GM21526 (cell line): ENCODE data around the gene SLC26A1.

Experiments
- ATAC-seq: cut with Tn5 transposase; IDR thresholded peaks from one replicate; pipeline ENCODE4 v1.9.1; 2021; ENCODE audit warnings: moderate library complexity; ENCODE audit not compliant: unreplicated experiment, low FRiP score

SLC26A1 gene

DNA sequence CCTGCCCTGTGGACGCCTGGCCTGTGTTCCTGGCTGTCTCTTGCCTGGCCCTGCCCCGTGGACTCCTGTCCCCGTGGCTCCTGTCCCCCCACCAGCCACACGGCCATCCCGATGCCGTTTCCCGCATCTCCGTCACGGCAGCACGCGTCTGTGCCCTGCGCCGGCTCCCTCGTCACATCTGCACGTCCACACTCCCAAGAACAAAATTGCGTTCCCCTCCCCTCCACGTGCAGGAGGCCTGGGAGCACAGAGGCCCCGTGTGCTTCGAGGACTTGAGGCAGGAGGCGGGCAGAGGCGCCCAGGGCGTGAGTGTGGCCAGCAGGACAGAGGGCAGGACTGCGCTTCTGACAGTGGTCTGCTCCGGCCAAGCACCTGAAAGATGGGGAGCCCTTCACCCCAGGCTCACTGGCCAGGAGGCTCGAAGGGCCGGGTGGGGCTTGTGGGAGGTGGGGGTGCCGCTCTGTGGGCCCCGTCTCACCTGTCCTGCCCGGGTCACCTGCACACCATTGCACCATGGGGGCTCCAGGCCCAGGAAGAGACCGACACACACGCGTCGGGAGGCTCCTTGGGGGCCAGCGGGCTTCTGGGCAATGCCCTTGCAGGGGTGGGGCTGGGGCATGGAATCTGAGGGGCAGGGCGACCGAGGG is 35.5 kb upstream of the SLC26A1 start:
- no peak for ATAC-seq

DNA sequence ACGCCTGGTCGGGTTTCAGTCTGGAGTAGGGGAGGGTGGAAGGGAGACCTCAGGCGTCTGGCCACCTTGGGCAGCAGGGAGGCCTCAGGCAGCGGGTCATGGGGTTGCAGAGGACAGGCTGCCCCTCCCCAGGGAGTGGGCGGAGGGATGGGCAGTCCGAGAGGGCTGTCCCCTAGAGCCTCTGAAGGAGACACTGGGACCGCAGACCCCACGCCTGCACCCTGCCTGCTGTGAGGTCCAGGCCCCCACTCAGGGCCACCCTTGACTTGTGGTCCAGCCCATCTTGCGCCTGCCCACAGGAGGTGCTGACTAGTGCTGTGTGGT is 34.7 kb upstream of the SLC26A1 start:
- ATAC-seq = no peak

DNA sequence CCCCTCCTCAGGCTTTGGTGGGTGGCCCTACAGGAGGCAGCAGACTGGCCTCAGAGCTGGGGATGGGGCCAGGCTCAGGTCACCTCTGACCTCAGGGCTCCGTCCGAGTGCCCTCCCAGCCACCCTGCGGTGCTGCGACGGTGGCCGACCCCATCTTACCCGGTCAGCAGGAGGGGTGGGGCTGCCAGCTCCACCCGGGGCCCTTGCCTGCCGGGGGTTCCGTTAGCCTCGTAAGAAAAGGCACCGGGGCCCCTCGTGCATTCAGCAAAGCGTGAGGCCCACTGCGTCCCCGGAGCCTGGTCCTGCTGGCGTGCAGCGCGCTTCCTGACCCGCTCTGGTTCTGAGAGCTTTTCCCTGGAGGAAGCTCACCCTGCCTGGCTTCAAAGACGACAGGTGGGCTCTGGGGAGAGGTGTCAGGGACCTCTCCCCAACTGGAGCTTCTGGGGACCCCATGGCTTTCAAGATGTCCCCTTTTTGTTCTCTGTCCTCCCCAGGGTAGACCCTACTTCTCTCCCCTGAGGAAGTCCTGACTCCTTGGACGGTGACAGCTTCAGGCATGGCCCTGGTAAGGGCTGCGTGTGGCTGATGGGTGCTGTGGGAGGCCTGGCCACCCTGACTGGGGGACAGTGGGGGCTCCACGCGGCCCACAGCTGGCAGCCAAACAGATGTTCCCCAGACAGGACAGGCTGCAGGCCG is 34.2 kb upstream of the SLC26A1 start:
- ATAC-seq = no peak

DNA sequence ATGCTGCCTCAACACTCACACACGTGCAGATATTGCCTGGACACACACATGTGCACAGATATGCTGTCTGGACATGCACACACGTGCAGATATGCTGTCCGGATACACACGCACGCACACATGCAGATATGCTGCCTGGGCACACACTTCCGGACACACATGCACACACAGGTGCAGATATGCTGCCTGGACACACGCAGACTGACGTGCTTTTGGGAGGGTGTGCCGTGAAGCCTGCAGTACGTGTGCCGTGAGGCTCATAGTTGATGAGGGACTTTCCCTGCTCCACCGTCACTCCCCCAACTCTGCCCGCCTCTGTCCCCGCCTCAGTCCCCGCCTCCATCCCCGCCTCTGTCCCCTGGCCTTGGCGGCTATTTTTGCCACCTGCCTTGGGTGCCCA is 32.9 kb upstream of the SLC26A1 start:
- ATAC-seq = peak; percentile 53

DNA sequence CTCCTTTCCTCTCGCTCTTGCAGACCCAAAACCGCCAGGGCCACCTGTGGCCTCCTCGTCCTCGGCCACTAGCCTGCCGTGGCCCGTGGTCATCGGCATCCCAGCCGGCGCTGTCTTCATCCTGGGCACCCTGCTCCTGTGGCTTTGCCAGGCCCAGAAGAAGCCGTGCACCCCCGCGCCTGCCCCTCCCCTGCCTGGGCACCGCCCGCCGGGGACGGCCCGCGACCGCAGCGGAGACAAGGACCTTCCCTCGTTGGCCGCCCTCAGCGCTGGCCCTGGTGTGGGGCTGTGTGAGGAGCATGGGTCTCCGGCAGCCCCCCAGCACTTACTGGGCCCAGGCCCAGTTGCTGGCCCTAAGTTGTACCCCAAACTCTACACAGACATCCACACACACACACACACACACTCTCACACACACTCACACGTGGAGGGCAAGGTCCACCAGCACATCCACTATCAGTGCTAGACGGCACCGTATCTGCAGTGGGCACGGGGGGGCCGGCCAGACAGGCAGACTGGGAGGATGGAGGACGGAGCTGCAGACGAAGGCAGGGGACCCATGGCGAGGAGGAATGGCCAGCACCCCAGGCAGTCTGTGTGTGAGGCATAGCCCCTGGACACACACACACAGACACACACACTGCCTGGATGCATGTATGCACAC is 31.8 kb upstream of the SLC26A1 start:
- no peak for ATAC-seq

DNA sequence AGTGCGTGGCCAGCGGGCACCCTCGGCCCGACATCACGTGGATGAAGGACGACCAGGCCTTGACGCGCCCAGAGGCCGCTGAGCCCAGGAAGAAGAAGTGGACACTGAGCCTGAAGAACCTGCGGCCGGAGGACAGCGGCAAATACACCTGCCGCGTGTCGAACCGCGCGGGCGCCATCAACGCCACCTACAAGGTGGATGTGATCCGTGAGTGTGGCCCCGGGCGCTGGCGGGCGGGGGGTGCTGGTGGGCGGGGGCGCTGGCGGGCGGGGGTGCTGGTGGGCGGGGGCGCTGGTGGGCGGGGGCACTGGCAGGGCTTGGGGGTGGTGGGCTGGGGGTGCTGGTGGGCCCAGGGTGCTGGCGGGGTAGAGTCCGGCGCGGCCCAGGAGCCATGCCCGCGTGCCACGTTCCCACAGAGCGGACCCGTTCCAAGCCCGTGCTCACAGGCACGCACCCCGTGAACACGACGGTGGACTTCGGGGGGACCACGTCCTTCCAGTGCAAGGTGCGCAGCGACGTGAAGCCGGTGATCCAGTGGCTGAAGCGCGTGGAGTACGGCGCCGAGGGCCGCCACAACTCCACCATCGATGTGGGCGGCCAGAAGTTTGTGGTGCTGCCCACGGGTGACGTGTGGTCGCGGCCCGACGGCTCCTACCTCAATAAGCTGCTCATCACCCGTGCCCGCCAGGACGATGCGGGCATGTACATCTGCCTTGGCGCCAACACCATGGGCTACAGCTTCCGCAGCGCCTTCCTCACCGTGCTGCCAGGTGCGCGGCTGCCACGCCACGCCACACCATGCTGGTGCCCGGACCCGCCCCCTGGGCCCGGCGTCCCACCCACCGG is 30.9 kb upstream of the SLC26A1 start:
- no peak for ATAC-seq

DNA sequence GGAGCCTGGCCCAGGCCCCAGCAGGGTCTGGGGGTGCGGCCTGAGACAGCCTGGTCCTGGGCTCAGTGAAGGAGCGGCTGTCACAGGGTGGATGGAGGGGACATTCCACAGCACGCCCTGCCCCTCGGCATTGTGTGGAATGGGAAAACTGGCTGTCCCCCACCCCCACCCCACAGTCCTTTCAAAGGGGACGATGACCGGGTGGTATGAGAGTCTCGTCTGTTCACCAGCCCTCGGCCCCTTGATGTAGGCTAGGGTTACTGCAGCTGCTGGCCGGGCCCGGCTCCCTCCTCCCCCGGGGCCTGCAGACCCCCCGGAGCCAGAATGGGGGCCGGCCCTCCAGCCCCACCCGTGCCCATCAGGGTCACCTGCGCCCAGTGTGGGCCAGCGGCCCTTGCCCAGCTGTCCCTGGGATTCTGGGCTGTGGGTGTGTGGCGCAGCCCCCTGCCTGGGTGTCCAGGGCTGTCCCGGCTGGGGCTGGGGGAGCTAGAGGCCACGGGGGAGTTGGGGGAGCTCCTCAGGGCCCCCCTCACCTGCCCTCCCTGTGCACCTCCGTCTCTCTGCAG is 30.0 kb upstream of the SLC26A1 start:
- no peak for ATAC-seq

DNA sequence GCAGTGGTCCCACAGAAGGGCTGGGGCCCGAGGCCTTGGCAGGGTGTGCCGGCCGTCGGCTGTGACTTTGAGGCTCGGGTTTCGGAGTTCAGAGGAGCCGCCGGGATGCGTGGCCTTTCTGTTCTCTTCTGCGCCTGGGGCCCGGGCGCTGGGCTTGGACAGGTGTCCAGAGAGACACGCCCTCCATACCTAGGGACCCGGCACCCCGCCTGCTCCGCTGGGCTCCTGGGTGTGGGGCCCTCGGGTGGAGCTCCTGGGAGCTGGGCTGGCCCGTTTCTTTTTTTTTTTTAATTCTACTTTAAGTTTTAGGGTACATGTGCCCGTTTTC is 29.5 kb upstream of the SLC26A1 start:
- no peak for ATAC-seq

DNA sequence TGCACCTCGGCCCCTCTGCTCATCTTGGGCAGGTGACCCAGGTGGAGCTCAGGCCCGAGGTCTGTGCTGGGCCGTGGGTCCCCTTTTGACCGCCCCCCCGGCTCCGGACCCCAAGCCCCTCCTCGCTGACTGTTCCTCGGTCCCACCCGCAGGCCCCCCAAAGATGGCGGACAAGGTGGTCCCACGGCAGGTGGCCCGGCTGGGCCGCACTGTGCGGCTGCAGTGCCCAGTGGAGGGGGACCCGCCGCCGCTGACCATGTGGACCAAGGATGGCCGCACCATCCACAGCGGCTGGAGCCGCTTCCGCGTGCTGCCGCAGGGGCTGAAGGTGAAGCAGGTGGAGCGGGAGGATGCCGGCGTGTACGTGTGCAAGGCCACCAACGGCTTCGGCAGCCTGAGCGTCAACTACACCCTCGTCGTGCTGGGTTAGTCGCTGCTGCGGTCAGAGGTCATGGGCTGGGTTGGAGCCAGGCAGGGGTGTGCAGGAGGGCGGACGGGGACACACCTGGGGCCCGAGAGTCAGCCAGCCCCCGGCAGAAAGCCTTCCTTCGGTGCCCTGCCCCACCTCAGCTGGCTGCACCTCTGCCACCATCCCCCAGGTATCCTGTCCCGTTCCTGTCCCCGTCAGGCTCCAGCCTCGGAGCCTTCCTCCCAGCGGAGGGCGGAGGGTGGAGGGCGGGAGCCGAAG is 29.0 kb upstream of the SLC26A1 start:
- ATAC-seq = no peak

DNA sequence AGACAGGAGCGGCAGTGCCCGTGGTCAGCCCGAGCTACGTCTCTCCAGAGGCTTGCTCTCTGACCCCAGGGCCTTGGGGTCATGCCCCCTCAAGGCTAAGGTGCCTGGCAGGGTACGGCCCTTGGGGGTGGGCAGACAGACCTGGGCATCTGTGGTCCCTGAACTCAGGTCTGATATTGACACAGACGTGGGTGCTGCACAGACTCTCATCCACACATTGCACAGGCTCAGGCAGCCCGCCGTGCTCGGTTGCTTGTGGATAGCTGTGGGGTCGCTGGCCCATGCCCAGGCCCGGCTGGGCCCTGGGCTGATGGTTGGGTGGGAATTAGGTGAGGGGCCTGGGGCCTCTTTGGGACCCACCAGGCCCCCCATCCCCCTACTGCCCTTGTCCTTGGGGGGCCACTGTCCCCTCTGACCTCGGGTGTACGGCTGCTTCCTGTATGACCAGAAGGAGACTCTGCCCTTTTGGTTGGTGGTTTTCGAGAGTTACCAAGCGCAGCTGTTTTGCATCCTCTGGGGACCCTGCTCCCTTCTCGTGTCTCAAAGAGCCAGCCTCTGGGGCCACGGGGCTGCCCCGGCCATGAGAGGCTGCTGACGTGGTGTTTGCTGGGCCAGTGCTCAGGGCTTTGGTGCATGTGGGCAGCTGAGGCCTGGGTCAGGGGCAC is 28.3 kb upstream of the SLC26A1 start:
- peak; percentile 37 for ATAC-seq

DNA sequence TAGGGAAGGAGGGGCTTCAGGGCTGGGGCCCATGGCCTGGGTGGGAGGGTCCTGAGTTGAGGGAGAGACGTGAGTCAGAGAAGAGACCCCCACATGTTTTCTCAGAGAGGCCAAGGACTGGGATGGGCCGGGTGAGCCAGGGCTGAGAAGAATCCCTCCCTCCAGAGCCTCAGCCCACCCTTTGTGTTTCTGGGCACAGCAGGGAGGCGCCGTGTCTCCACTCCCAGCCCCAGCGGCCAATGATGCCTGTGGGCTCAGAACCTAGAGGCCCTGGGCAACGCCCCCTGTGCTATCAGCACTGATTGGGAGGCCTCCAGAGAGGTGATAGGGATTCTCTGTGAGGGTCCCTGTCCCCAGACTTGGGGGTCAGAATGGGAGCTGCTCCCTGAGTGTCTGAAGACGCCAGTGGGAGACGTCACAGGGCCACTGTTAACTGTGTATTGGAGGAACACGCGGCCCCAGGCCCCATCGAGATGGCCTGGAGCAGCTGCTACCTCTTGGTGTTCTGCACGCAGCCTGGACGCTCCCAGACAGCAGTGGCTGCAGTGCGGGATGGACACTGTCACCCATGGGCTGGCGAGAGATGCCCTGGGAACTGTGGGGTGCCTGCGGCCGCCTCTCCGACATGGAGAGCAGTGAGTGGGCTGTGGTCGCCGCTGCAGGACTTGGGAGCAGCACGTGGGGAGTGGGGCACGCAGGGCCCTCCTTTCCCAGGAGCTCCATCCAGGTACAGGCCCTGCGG is 26.7 kb upstream of the SLC26A1 start:
- ATAC-seq = no peak

DNA sequence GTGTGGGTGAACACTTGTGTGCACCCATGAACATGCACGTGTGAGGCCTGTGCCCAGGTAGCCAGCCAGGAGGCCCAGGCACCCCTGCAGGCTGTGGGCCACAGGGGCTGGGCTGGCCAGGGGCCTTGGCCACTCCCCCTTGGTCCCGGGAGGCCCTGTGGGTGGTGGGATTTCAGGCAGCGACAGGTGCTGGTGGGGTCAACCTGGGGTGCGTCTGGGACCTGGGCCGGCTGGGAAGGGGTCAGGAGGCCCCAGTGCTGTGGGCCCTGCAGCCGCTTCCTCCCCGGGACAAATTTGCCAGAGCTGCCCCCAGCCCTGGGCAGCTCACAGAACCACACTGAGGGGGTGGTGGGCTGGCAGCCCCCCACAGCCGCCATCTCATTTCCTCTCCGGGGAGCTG is 26.1 kb upstream of the SLC26A1 start:
- no peak for ATAC-seq

DNA sequence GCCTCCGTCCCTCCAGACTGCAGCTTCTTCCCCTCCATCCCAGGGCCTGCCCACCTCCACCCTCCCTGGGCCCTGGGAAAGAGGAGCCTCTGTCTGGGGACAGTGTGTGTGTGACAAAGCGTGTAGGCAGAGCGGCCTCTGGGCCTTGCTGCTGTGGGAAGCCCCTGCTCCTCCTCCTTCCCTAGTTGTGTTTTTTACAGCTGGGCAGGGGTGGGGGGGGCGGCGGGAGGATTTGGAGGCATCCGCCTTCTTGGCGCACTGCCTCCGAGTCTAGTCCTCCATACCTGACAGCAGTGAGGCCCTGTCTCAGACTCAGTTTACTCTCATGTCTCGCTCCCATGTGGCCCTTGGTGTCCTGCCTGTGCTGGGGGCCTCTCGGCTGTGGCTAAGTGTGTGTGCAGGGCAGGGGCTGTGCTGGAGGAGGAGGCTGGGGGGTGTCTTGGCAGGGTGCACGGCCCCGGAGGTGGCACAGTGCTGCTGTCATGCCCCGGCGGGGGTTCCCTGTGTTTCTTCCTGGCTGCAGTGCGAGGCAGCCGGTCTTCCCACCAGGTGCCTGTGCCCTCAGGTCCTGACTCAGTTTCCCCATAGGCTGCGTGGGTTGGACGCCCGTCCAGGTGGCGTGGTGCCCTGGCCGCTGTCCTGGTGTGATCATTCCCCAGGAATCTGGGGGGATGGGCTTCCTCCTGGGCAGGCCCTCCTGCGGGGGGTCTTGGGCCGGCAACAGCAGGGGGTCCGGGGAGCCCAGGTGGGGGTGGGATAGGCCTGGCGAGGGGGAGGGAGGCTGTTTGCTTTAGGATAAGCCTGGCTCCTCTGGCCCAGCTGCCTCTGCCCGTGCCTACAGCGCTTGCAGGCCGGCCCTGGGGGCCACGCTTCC is 25.2 kb upstream of the SLC26A1 start:
- ATAC-seq = no peak

DNA sequence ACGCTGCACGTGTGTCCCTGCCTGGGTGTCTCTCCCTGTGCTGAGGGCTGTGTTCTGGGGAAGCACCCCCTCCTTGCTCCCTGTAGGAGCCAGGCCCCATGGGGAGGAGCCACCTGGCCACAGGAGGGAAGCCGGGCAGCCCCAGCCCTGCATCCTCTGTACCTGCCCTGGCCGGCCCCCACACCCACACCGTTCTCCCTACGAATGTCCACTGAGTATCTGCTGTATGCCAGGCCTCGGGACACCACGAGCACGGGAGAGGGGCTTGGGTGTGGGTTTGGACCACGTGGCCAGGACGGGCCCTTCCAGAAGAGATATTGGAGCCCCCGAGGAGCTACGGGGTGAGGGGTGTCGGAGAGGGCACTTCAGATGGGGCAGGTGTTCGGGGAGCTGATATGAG is 24.5 kb upstream of the SLC26A1 start:
- no peak for ATAC-seq

DNA sequence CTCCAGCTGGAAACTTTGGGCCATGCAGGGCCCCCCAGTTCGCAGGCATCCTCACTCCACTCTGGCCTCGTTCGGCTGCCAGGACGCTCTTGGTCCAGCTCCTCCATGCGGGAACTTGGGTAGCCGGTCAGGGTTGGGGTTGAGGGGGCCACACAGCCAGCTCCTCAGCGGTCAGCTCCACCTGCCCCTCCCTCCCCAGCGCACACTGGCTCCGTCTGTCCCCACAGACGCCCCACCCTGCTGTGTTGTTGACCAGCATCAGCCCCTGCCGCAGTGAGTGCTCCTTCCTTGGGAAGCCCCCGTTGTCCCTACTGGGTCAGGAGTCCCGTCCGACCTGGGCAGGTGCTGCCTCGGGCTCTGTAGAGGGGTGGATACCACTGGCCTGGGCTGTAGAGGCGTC is 24.0 kb upstream of the SLC26A1 start:
- ATAC-seq = no peak

DNA sequence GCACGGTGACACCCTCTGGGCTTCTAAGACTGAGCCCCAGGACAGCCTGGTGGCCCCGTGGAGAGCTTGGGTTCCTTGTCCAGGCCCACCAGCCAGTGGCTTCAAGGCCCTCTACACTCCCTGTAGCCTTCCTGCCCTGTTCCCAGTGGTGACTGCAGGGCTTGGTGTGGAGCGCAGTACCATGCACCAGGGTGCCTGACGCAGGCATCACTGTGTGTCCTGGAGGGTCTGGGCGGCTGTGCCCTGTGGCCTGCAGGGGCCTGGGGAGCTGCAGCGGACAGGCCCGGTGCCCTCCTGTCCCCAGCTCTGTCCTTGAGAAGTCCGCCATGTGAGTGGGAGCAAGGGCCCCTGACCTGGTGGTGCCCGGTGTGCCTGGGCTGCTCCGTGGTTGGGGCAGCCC is 22.5 kb upstream of the SLC26A1 start:
- no peak for ATAC-seq

DNA sequence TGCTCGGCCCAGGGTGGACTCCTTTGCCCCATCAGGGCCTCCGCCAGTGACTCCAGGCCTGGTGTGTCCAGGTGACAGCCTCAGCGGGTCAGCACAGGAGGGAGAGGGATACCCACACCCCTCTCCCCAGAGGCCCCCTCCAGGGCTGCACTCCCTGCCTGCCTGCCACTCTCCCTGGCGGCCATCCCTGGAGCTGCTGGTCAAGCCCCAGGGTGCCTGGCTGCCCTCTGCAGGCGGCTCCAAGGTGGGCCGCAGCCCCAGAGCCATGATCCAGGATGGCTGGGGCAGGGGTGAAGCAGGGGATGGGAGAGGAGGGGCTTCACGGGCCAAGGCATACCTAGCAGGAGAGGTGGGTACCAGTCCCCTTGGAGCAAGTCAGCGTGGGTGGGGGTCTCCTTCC is 22.0 kb upstream of the SLC26A1 start:
- no peak for ATAC-seq
